GM21529 (cell line): ENCODE results near the gene SPCS3.
A peak's percentile ranks its signal among the peaks of the same experiment; 100 is the strongest.
"Not testable (repeated sequence)": the region's sequence is repeated elsewhere in the genome, so short reads cannot be mapped to it uniquely, and the experiment has no call there.

ENCODE experiments used
- ATAC-seq: cut with Tn5 transposase; IDR thresholded peaks from one replicate; pipeline ENCODE4 v1.9.1; 2021; ENCODE audit not compliant: unreplicated experiment

SPCS3 gene

DNA sequence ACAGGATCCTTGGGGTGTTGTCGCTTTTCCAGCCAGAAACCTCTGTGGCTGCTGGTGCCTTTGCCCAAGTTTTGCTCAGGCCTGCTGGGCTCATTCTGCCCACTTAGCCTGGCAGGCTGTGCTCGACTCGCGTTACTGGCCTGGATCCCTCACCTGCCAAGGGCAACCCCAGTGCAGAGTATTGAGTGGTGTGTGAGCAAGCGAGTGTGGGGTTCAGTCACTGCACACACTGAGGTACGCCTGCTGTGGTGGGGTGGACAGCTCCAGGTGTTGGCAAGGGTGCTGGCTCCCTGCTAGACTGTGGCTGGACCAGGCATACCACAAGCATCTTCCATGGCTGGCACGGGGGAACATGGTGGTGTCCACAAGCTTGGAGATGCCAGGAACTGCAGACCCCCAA, 22.6 kb downstream of the SPCS3 start:
- no peak for ATAC-seq

DNA sequence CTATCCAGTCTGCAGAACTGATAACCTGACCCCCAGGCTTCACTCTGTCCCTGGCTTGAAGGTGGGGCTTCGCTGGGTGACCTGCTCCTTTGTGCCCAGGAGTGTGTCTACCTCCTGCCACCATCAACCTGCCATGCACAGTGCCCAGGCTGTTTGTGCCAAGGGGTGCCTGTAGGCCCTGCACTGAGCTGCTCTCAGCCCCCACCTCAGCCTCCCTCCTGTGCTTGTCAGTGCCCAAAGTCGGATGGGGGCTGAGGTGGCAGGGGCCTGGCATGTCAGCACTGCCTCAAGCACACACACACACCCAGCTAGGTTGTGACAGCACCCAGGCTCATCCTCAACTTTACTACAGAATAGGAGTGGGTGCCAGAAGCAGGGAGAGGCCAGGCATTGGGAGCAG, 23.5 kb downstream of the SPCS3 start:
- ATAC-seq, result no peak

DNA sequence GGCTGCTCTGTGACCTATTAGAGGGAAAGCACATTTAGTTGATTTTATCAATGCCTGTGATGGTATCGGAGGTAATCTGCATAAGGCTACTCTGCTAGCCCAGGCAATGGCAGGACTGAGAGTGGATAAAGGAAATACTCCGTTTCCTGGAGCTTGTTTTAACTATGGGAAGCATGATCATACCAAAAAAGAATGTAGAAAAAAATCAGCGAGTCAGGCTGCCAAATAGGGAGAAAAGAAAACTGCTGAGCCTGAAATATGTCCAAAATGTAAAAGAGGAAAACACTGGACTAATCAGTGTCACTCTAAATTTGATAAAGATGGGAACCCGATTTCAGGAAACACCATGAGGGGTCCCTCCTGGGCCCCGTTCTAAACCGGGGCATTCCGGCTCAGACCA, 25.6 kb downstream of the SPCS3 start:
- not testable (repeated sequence) for ATAC-seq

DNA sequence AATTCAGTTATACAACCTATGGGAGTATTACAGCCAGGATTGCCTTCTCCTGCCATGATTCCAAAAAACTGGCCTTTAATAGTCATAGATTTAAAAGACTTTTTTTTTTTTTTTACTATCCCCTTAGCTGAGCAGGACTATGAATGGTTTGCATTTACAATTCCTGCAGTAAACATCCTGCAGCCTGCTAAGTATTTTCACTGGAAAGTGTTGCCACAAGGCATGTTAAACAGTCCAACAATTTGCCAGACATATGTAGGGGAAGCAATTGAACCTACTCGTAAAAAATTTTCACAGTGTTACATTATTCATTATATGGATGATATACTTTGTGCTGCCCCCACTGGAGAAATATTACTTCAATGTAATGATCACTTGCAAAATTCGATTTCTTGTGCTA, 27.1 kb downstream of the SPCS3 start:
- ATAC-seq, result not testable (repeated sequence)

DNA sequence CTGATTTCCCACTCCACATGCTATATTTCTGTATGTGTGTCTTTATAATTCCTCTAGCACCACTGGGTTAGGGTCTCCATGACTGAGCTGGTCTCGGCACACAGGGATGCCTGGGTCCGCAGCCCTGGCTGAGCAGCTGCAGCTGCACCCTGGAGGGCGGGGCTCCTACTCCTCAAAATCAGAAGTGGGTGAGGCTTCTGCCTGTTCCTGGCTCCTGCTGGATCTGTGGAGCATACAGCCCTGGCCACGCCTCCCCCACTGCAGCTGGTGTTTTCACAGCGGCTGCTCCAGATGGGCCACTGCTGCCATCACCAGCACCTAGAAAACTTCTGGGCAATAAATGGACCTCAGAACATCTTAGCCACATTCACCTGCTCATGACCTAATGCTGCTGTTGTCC, 30.9 kb downstream of the SPCS3 start:
- no peak for ATAC-seq

DNA sequence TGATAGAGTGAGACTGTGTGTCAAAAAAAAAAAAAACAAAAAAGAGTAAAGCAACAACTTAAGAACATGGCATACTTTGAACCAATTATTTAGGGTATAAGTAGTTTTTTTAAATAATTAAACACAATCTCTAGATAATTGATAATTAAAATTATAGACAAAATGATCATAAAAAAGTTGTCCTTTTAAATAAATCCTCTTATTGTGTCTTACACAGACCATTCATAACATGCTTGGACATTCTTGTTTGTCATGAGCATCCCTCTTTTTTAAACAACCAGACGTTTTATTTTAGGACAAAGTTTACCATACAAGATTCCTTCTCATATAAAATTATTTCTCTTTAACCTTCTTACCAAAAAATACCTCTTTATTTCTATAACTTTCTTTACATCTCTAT, 35.1 kb downstream of the SPCS3 start:
- no peak for ATAC-seq

DNA sequence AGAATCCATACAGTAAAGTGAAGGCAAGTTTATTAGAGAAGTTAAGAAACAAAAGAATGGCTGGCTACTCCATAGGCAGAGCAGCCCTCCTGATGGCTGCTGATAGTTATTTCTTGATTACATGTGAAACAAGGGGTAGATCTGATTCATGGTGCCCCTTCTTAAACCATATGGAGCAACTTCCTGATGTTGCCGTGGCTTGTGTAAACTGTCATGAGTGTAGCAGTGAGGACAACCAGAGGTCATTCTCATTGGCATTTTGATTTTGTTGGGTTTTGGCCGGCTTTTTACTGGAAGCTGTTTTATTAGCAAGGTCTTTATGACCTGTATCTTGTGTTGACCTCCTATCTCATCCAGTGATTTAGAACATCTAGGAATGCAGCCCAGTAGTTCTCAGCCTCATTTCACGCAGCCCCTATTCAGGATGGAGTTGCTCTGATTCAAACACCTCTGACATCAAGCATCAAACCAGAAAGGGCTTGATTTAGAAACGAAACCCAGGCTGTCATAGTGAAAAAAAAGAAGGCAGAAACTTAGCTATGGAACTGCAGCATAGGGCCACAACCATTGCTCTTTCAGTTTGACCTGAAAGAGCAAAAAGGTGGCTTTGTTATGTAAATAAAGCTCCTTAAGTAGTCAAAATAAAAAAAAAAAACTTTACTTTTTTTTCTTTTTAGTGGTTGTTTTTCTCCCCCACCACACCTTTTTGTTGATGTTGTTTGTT, 37.8 kb downstream of the SPCS3 start:
- peak; percentile 99 for ATAC-seq

DNA sequence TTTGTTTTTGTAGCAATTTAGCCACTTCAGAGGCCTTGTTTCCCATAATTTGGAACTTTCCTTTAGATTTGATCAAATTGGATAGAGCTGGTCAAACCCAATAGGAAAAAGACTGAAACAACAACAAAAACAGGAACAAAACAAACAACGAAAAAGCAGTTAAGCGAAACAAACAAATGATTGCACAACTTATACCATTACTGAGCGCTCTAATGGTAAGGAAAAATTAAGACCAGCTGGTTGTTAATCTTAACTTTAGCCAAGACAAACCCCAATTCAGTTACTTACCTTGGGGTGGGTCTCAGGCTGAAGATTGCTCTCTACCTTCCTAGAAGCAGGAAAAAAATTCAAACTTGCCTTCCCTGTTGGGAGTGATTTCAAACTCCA, 38.3 kb downstream of the SPCS3 start:
- no peak for ATAC-seq

DNA sequence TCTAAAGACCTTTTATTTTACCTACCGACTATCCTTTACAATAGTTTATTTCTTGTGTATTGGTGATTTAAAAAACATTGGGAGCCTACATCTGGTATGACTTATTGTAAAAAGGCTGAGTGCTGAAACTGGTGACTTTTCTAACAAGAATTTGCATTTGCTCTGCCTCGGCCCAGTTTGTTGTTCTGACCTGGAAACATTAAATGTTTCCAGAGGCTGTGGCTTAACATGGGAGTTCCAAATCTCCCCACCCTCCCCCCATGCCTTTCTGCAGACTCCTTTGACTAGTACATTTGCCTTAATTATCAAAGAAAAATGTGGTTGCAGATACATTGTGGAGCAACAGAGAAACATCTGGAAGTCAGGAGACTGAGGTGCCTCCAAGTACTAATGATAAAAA, 39.8 kb downstream of the SPCS3 start:
- ATAC-seq, result no peak

DNA sequence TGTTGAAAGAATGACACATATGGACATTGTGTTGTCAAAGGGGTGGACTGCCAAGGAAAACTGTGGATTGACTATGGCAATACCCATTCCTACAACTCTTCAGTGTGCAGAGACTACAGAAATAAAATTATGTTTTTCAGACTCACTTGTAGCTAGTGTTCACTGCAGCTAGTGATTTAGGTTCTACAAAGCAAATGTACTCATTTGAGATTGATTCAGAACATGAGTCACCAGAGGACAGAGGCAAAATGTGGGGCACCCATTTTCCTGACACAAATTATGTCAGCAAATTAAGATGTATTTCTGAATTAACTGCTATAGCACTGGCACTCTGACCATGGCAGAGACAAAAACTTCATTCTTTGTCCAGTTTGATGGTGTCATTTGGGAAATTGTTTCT, 40.7 kb downstream of the SPCS3 start:
- no peak for ATAC-seq

DNA sequence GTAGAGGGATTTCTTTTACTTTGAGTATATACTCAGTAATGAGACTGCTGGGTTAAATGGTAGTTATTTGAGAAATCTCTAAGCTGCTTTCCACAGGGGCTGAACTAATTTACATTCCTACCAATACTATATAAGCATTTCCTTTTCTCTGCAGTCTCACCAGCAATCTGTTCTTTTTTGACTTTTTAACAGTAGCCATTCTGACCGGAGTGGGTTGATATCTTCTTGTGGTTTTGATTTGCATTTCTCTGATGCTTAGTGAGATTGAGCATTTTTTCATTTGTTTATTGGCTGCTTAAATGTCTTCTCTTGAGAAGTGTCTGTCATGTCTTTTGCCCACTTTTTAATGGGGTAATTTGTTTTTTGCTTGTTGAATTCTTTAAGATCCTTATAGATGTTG, 43.3 kb downstream of the SPCS3 start:
- ATAC-seq, result peak; percentile 82

DNA sequence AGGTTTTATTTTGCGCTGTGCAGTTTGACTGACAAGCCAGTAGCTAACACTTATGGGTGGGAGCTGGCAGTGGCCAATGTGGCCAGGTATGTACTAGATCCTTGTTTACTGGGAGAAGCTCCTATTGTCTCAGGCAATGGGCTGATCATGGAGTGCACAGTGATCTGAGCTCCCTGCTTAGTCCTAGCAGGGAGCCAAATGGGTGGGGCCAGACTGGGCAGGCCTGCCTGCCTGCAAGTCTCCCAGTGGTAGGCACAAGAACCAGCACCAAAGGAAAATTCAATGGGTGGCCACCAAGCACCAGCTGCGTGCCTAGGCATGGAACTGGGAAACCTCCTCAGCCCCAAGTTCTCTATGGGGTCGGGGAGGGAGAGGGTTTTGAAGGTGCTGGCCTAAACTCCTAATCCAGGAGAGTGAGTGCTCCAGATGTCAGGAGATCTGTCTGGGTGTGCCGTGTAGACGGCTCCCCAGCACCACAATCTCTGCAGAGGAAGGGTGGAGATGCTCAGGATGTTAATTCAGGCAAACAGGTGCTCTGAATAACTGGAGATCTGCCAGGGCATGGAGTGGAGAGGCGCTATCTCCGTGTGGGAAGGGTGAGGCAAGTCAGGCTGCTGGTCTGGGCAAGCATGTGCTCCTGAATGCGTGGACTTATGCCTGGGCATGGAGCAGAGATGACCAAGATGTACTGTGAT, 48.2 kb downstream of the SPCS3 start:
- no peak for ATAC-seq

DNA sequence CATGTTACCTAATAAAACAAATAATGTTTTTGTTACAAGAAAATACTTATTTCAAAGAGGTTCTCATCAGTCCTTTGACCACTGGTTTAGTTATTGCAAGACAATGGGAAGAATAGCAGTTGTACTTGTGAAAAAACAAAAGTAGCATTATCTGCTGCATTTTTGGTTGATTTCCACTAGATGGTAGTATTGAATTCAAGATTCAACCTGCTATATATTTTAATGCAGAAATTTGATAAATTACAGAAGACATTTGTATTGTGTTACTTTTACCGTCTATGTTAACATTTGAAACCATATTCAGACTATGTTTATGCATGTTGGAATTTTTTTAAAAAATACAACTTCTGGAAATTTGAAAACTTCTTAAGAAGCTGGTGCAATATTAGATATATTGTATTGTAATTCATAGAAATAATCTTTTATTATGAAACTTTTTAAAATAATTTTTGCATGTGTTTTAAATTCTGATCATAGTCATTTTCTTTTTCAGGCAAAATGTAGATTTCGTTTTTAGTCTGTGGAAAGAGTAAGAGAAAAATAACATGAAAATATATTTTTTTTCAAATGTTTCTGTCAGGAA, 56.4 kb downstream of the SPCS3 start:
- ATAC-seq, result no peak

DNA sequence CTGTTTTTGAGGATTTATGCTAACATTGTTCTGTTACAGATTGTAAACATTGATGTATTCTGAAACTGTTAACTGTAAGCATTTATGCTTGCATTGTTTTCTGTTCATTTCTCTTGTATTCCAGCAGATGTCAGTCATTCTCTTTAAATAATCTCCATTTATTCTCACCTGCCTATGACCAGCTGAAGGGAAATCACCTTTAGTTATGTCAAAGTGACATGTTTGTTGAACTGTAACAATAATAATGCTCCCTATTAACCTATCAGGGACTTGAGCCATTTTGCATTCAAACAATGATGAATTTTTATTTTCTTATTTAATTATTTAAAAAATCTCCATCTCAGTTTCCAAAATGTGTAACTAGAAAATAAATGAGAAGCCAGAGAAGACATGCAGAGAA, 58.0 kb downstream of the SPCS3 start:
- peak; percentile 93 for ATAC-seq

DNA sequence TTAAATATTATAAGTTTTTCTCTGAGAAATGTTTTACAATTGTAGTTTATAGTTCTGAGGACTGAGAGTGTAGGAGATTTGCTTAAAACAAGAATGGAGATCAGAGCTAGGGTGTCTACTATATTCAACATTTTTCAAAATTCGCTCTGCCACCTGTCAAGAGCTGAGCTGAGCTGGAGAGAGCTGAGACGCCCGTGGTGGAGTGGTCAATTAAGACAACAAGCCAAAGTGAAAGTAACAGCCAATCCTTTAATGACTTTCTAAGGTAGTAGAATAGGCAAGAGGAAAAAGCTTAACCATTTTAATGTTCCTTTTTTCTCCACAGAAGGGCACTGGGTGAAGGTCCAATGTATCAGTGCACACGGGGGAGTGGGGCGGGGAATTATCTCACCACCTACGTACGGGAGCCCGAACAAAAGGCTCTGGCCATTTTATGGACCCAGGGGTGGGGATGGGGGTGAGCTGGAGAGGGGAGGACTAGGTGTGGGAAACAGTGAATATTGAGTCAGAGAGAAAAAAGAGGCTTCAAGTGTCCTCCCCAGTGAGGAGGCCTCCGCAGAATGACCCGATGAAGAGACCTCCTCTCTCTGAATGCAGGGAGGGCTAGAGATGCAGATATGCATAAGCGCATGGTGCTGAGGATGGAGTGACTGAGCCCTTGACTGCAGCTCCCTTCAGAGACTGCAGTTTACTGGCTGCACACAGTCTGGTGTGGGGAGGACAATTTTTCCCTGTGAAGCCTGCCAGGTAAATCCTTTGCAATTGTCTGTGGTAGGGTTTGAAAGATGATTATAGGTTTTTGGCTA, 60.8 kb downstream of the SPCS3 start:
- ATAC-seq, result no peak
